Renal cortical epithelial cell (primary cell): ENCODE results near the gene MED26. TPM values are rescaled to one million over a fixed set of nuclear protein-coding genes. Genes with fewer than 3 reads are reported as not detected.

Experiments used
- DNase-seq: peaks from one replicate; pipeline ENCODE4 v3.0.0-alpha.2; 2011; ENCODE audit warnings: low read depth
- total RNA-seq: library from RNA; depleted of rRNA; stranded (reverse); fragments of >200 nt; gene quantifications from 2 replicates; pipeline ENCODE4 v1.2.3, GENCODE V29; 2014

MED26 gene
- total RNA-seq, 1 donor from 2014 or later = 6.9 TPM

DNA sequence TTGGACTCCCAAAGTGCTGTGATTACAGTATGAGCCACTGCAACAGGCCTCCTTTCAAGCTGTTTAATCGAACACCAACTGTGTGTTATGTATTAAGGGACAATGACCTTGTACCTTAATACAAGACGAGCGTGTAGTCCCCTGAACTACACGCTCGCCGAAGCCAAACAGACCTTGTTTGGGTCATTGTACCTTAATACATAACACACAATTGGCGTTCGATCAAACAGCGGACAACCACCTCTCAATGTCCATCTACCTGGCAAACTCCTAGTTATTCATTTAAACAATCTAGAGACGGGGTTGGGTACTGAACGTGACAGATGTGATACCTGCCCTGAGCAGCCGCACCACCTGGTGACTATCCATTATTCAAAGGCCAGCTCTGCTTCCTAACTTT is 87.1 kb downstream of the MED26 start:
- DNase-seq = no peak

DNA sequence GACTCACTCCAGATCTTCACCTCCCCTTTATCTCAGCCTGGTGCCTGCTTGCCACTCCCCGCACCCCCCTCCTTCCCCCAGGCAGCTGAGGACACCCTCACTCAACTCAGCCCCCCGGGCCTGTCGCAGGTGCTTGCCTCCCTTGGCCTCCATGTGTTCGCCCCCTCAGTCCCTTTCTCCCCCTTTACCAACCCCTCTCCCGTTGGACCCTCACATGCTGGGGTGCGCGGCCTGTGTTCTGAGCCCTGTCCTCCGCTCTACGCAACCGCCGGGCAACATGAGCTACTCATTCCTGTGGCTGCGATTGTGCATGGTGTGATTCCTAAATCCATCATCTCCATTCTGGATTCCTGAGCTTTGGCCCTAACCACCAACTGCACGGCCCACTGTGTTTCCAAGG is 90.9 kb downstream of the MED26 start:
- DNase-seq = no peak

DNA sequence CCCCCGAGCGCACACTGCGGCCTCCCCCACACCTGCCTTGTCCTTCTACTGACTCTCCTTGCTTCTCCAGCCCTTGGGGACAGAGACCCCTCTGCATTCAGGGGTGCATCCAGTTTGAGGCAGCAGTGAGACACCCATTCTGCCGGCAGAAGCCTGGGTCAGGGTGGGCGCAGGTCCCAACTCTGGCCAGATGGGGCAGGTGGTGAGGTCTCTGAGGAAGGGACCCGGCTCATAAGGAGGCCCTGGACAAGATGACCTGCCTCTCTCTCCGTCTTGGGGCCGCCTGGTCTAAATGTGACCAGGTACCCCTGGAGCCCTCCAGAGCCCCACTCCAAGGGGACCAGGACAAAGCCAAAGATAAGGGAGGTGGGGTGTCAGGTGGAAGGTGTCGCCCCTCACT is 91.9 kb downstream of the MED26 start:
- DNase-seq = no peak

DNA sequence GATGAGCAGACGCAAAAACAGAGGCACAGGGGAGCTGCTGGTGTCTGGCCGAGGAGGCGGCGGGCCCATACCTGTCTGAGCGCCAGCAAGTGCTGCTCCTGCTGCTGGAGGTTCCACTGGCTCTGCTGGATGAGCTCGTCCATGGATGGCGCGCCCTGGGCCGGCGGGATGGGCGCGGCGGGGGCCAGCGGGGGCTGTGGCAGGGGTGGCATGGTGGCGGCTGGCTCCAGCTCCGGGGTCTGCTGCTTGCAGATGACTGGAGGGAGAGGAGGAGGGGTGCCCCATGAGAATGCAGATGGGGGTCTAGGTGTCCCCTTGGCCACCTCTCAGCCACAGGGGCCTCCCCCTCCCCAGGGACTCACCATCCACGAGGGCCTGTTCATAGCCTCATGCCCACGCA is 92.6 kb downstream of the MED26 start:
- DNase-seq = no peak

DNA sequence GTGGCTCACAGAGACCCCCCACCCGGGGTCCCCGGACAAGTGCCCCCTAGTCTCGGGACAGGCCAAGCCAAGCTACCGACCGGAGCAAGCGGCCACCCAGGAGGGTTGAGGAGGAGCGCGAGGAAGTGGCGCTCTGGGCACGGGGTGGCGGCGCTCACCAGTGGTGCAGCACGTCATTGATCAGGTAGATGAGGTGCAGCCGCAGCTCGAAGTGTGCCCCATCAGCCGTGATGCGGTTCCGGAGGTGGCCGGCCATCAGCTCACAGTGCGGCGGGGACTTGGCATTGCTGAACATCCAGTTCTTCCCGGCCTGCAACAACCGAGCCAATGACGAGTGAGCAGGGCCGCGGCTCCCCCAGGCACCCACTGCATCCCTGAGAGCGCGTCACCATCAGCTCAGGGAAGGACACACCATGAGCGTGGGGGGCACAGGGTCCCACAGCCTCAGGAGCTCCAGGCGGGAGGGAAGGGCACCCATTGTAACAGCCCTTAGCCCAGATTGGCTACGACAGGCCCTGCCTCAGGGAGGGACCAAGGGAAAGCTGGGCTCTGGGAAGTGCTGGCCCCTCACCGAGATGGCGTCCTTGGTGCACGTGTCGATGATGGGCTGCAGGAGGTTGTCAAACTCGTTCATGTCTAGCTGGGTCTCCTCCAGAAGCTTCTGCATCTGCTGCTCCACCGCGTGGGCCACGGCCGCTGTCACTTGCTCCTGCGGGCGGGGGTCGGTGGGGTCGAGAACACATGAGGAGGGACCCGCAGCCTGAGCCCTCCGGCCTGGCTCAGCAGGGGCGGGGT is 95.4 kb downstream of the MED26 start:
- DNase-seq = no peak

DNA sequence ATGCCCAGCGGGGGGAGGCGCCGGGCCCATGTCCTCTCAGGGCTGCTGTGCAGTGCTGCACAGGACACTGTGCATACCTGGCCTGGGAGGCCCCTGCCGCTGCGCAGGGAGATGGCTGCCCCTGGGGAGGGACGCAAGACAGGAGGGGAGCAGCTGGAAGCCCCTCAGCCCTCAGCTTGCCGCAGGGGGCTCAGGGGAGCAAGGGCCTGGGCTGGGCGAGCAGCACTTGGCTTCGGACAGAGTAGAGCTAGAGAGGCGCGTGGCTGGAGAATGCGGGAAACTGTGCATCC is 96.7 kb downstream of the MED26 start:
- no peak for DNase-seq

DNA sequence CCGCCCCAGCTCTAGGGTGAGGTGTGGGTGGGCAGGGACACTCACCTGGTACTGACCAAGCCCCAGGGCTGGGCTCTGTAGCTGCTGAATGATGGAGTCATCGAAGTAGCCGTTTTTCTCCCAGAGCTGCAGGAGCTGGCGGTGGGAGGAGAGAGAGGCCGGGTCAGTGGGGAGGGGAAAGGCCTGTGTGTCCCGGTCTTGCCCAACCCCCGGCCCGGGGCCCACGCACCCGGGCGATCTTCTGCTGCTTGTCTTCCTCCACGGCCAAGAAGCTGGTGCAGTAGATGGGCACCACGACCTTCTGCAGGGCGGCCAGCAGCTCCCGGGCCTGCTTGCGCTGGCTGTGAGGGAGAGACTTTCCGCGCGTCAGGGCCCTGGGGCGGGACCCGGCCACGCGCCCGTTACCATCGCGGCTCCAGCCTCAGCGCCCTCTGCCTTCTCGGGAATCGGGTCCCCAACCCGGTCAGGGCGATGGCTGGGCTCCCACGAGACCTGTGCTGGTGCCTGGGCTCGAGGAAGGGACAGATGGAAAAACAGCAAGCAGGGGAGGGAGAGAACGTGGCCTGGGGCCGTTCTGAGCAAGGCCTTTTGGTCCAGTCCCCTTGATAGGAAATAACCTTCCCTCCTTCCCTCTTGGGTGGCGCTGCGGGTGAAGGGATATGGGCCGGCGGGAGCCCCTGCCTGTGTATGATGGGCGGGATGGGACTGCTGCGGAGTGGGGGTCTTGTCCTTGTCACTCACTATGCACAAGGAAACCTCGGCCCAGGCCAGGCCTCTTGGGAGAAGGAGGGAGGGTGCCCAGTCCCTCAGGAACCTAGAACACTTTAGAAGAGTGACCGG is 97.2 kb downstream of the MED26 start:
- no peak for DNase-seq

DNA sequence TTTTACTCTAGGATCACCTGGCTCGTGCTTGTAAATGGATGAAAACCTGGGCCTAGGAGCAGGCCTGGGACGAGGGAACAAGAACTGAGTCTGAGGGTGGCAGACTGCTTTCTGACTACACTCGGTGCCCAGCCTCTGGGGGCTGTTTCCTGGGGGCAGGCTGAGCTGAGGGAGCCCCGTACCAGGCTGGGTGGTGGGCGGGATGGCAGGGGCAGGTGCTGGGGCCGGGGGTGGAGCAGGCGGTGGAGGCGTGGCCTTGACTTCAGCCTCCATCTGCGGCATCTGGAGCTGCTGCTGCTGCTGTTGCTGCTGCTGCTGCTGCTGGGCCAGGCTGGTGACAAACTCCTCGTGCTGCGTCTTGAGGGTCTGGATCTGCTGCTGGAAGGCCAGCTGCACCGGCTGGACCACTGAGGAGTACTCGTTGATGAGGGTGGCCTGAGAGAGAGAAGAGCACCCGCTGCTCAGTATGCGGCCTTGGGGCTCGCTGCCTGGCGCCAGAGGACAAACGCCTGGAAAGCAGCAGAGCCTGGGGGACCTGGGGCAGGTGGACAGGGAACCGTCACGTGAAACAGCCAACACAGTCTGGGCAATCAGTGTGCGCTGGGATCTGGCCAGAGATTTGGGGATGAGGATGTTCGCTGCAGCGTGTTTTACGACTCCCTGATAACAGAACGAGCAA is 98.4 kb downstream of the MED26 start:
- DNase-seq = no peak

DNA sequence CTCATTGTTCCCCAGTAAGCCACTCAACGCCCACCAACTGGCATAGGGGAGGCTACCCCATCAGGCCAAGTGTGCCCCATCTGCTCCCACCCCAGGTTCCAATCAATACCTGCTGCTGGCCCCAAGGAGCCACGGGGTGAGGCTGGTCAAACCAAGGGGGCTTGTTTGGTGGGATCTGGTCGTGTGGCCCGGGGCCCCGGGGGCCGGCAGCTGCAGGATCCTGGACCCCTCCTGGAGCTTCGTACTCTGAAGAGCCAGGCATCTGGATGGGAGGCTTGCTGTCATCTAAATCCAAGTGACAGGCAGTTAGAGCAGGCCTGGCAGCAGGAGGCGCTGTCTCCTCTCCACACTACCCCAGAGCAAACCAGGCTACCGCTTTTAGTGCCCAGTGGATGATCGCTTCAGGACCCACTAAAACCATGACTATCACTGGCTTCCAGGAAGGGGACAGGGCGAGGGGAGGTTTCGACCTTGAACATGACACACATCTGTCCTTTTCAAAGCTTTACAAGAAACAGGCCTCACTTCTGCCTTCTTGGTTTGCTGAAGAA is 100.0 kb downstream of the MED26 start:
- no peak for DNase-seq

DNA sequence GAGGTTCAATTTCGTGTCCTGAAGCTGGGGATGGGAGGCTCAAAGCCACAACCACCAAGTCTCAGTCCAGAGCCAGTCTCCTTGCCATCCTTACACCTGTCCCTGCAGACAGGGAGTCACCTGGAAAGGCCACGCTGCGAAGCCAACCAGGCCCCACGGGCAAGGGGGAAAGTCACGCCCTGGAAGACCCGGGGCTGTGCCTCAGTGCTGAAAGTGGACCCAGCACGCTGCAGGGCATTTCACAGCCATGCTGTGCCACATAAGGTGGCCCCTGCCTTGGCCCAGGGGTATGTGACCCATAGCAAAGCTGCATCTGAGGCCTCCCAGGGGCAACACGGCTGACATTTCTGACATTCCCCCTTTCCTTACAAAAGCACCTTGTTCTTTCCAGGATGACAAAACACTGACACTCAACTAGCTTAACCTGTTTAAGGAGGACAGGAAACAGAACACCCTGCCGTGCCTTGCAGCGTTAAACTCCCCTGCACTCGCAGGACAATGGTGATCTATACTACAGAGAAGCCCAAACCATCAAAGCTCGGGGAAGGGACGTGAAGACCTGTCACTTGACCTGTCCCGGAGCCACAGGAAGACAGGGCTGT is 100.6 kb downstream of the MED26 start:
- no peak for DNase-seq

DNA sequence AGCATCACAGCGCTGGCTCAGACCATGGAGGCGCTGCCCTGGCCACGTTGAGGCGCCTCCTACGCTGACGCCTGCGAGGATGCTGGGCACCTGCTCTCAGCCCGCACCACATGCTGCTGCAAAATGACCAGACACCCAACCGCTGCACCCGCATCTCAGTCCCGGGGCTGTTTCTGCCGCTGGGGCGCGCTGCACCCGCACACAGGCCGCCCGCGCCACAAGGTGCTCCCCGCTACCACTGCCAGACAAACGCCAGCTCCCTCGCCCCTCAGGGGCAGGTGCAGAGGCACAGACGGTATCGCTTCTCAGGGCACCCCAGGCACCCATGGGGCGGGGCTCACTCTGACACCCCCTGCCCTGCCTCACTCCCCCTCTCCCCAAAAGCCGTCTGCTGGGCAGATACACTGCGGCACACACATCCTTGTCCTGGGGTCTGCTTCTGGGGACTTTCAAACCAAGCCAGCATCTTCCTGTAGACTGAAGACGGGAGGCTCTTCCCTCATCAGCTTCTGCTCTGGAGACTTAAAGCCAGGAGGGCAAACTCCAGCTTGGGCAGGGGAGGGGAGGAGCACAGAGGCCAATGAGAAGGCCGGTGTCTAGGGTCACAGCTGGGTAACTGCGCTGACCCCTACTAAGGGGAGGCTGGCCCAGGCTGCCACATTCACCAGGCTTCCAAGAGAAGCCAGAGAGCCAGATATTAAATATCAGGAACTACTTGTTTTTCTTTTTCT is 102.1 kb downstream of the MED26 start:
- DNase-seq = no peak

DNA sequence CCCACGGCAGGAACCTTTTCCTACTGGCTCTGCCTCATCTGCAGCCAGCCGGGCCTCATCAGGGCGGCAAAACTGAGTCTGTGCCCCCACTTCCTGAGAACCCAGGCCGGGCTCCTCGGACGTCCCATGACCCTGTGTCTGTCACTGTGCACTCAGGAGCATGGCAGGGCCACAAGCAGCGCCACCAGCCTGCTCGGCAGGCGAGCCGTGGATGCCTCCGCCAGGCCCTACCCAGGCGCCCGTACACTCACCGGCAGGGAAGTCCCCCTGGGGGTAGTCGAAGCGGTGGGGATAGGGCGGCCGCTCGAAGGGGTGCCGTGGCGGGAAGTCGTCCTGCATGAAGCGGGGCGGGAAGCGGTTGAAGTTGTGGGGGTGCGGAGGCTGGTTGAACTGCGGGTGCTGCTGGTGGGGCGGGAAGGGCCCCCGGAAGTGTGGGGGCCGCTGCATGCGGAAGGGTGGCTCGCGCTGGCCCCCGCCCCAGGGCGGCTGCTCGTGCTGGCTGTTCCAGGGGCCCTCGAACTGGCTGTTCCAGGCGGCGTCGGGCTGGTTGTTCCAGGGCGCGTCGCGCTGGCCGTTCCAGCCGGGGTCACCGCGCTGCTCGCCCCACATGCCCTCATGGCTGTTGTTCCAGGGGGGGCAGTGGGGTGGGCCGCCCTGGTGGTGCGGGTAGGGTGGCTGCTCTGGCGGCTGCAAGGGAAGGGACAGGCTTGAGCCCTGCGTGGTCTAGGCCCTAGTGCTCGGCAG is 102.8 kb downstream of the MED26 start:
- DNase-seq = no peak

Other genes with a start within 250 kb of the MED26 start
- 4.0 and 13.3 TPM in 2 replicates for gene EPS15L1, start 156.2 kb downstream of the MED26 start, total RNA-seq
- gene CALR3, start 132.0 kb downstream of the MED26 start, total RNA-seq = not detected in 2 replicates
- gene C19orf44, start 131.8 kb downstream of the MED26 start, total RNA-seq = 2.8 and 11.3 TPM in 2 replicates
- gene CHERP, start 85.8 kb downstream of the MED26 start, total RNA-seq = 0.87 and 12.5 TPM in 2 replicates
- gene SLC35E1, start 55.8 kb downstream of the MED26 start, total RNA-seq = 30.7 and 58.0 TPM in 2 replicates
- gene SMIM7, start 31.9 kb upstream of the MED26 start, total RNA-seq = 66.9 and 88.5 TPM in 2 replicates
- gene TMEM38A, start 32.9 kb upstream of the MED26 start, total RNA-seq = 1.9 and 8.7 TPM in 2 replicates
- gene NWD1, start 91.6 kb upstream of the MED26 start, total RNA-seq = 1.2 TPM in 1 of 2 replicates, not detected in the other
- gene SIN3B, start 201.2 kb upstream of the MED26 start, total RNA-seq = 17.7 and 80.9 TPM in 2 replicates